Gastrocnemius medialis (tissue), 4 donors: ENCODE results near the gene CAPN8. TPM values are rescaled to one million over a fixed set of nuclear protein-coding genes. Genes with fewer than 3 reads are reported as not detected.

Experiments used
- ATAC-seq, 2 donors: fragments of 150-250 bp; one replicate each; pipeline ENCODE4 v1.9.1; 2016
- DNase-seq, 2 donors: peaks; one replicate each; pipeline ENCODE4 v3.0.0-alpha.2; 2019
- H3K27ac ChIP-seq, 4 donors: fragments of 200-600 bp; sonication (generic); 1 replicate in 1 of 4; 2 replicates in 3 of 4; pipeline ENCODE4 v1.5.1; 2016 to 2018; ENCODE audit warnings: mild to moderate bottlenecking in 2 of 4, moderate library complexity in 1 of 4
- H3K27me3 ChIP-seq, 3 donors: fragments of 200-600 bp; sonication (generic) in 2 of 3; 1 replicate in 1 of 3; 2 replicates in 2 of 3; pipeline versions ENCODE4 v1.5.1 to v1.6.0; 2016 to 2019; ENCODE audit warnings: mild to moderate bottlenecking in 1 of 3, moderate library complexity in 1 of 3
- H3K36me3 ChIP-seq, 2 donors: fragments of 200-600 bp; sonication (generic) in 1 of 2; one replicate each; pipeline ENCODE4 v1.5.1; 2017 to 2018
- H3K4me1 ChIP-seq, 2 donors: fragments of 200-600 bp; sonication (generic) in 1 of 2; one replicate each; pipeline ENCODE4 v1.5.1; 2016 to 2017; ENCODE audit warnings: mild to moderate bottlenecking in 2 of 2
- H3K4me3 ChIP-seq, 4 donors: fragments of 200-600 bp; sonication (generic) in 3 of 4; 1 replicate in 1 of 4; 2 replicates in 3 of 4; pipeline ENCODE4 v1.5.1; 2016 to 2019; ENCODE audit warnings: mild to moderate bottlenecking in 2 of 4
- H3K9me3 ChIP-seq, 3 donors: fragments of 200-600 bp; sonication (generic) in 2 of 3; 1 replicate in 1 of 3; 2 replicates in 2 of 3; pipeline ENCODE4 v1.5.1; 2016 to 2019
- CTCF ChIP-seq, 5 experiments: fragments of 450-650 bp in 3 of 5; fragments of 200-600 bp in 2 of 5; sonication (generic) in 2 of 5; IDR thresholded peaks in 4 of 5; conservative IDR thresholded peaks in 1 of 5; 1 replicate in 4 of 5; 2 replicates in 1 of 5; pipeline ENCODE4 v1.5.1; 2016 to 2019; ENCODE audit warnings: antibody characterized with exemption in 5 of 5, mild to moderate bottlenecking in 3 of 5, moderate library complexity in 3 of 5
- POLR2A ChIP-seq, 2 donors: fragments of 450-650 bp; IDR thresholded peaks; one replicate each; pipeline ENCODE4 v1.6.1; 2017; ENCODE audit warnings: antibody characterized with exemption in 2 of 2, mild to moderate bottlenecking in 2 of 2, moderate library complexity in 2 of 2
- in situ Hi-C, 4 donors: fragments of 200-750 bp; cut with MboI; loops; one replicate each; pipeline versions ENCODE4 v1.15.0 to v1.8.0; 2017; ENCODE audit warnings: low sequenced_read_pairs in 4 of 4
- intact Hi-C: fragments of 100-400 bp; cut with DNase I; formaldehyde crosslinking; loops from one replicate; pipeline ENCODE4 v1.15.1; 2023; ENCODE audit warnings: low total_unique reads
- total RNA-seq, 4 donors: library from RNA; depleted of rRNA; stranded (reverse); fragments of >200 nt; gene quantifications; one replicate each; pipeline versions ENCODE4 v1.1.0 to v1.2.3, GENCODE V29; 2016

Gene CAPN8
- total RNA-seq, 4 donors from 2014 or later, result 0.46 to 0.85 TPM; not detected in 2

GRCh38 chr1:223629126-223629457, 36.4 kb downstream of the CAPN8 start:
- no peaks in the 10 kb centered on the region for H3K27me3 ChIP-seq
- H3K36me3 ChIP-seq, result no peaks in the 10 kb centered on the region
- H3K4me3 ChIP-seq, result no peak overlapping the region
- no peak for DNase-seq
- ATAC-seq, result no peak
- H3K27ac ChIP-seq, result no peak overlapping the region
- no peak for TF ChIP-seq CTCF (IDR thresholded peaks at IDR 0.05 in 4 of 5, conservative IDR thresholded peaks at IDR 0.05 in 1 of 5)
- no peak for TF ChIP-seq POLR2A (IDR thresholded peaks at IDR 0.05)
- no peaks in the 10 kb centered on the region for H3K4me1 ChIP-seq
- no peaks in the 10 kb centered on the region for H3K9me3 ChIP-seq
- in situ Hi-C loops, result no loop called here
- intact Hi-C loops, result no loop called here

- no peaks in the 10 kb centered on the region for H3K27me3 ChIP-seq
- TF ChIP-seq CTCF (IDR thresholded peaks at IDR 0.05 in 4 of 5, conservative IDR thresholded peaks at IDR 0.05 in 1 of 5) (peak in 4 of 5 experiments; percentile 25 to 46 (median 42)), POLR2A (IDR thresholded peaks at IDR 0.05) (no peak)
- H3K27ac ChIP-seq, result no peak overlapping the region
- H3K4me1 ChIP-seq, result no peaks in the 10 kb centered on the region
- intact Hi-C loops, result no loop called here
- H3K36me3 ChIP-seq, result no peaks in the 10 kb centered on the region
- no peak overlapping the region for H3K4me3 ChIP-seq
- DNase-seq, result peak in 1 of 2 donors; percentile 30
- ATAC-seq, result peak; percentile 12 to 71
- in situ Hi-C loops, result no loop called here
- no peaks in the 10 kb centered on the region for H3K9me3 ChIP-seq
Measured at GRCh38 chr1:223628233-223629125, 37.0 kb downstream of the CAPN8 start.

- H3K4me1 ChIP-seq, result no peaks in the 10 kb centered on the region
- H3K27ac ChIP-seq, result no peak overlapping the region
- H3K27me3 ChIP-seq, result no peaks in the 10 kb centered on the region
- in situ Hi-C loops (no loop called here), intact Hi-C loops (no loop called here)
- no peaks in the 10 kb centered on the region for H3K9me3 ChIP-seq
- H3K36me3 ChIP-seq, result no peaks in the 10 kb centered on the region
- no peak for TF ChIP-seq POLR2A (IDR thresholded peaks at IDR 0.05)
- no peak for TF ChIP-seq CTCF (IDR thresholded peaks at IDR 0.05 in 4 of 5, conservative IDR thresholded peaks at IDR 0.05 in 1 of 5)
- peak; percentile 30 to 56 for ATAC-seq
- no peak for DNase-seq
- H3K4me3 ChIP-seq, result no peak overlapping the region
Measured at GRCh38 chr1:223622132-223622842, 43.2 kb downstream of the CAPN8 start.

- no peak overlapping the region for H3K27ac ChIP-seq
Measured at GRCh38 chr1:223621312-223621734, 44.2 kb downstream of the CAPN8 start.

More at GRCh38 chr1:223621312-223621734, 44.2 kb downstream of the CAPN8 start:
- DNase-seq, result no peak
- Histone ChIP-seq H3K27me3 (no peaks in the 10 kb centered on the region), H3K9me3 (no peaks in the 10 kb centered on the region), H3K36me3 (no peaks in the 10 kb centered on the region), H3K4me3 (no peak overlapping the region), H3K4me1 (no peaks in the 10 kb centered on the region)
- intact Hi-C loops, result no loop called here
- no peak for ATAC-seq
- TF ChIP-seq POLR2A (IDR thresholded peaks at IDR 0.05) (no peak), CTCF (IDR thresholded peaks at IDR 0.05 in 4 of 5, conservative IDR thresholded peaks at IDR 0.05 in 1 of 5) (no peak)
- in situ Hi-C loops, result no loop called here
